HCT116 (cell line): ENCODE data around the gene CXorf65.

Experiments
- ELF1 ChIP-seq: IDR thresholded peaks from 2 replicates; pipeline ENCODE4 v1.6.1; 2012; ENCODE audit warnings: low read depth, borderline replicate concordance
- EZH2phosphoT487 ChIP-seq: fragments of 200-600 bp; IDR thresholded peaks from 2 replicates; pipeline ENCODE4 v1.6.1; 2018; ENCODE audit warnings: antibody characterized with exemption, borderline replicate concordance
- POLR2A ChIP-seq: IDR thresholded peaks from 2 replicates; pipeline ENCODE4 v1.7.0; 2011; ENCODE audit warnings: borderline replicate concordance; ENCODE audit not compliant: insufficient read depth, insufficient read length; ENCODE audit errors: extremely low read depth
- POLR2AphosphoS5 ChIP-seq: IDR thresholded peaks from 2 replicates; pipeline ENCODE4 v1.6.1; 2011; ENCODE audit warnings: mild to moderate bottlenecking, low read depth, low read length, moderate library complexity
- RAD21 ChIP-seq: IDR thresholded peaks from 2 replicates; pipeline ENCODE4 v1.6.1; 2012; ENCODE audit warnings: low read depth, mild to moderate bottlenecking
- TF ChIP-seq, protein P1 (sequence below), 3 experiments: fragments of 200-600 bp in 1 of 3; sonication (generic) in 1 of 3; IDR thresholded peaks in 2 of 3; conservative IDR thresholded peaks in 1 of 3; 2 replicates each; pipeline ENCODE4 v1.5.1; 2012 to 2017; ENCODE audit warnings: low read depth in 2 of 3, low read length in 2 of 3, antibody characterized with exemption in 1 of 3, borderline replicate concordance in 1 of 3, control low read depth in 1 of 3, mild to moderate bottlenecking in 1 of 3, mixed read lengths in 1 of 3, mixed run types in 1 of 3, moderate library complexity in 1 of 3; ENCODE audit not compliant: insufficient read depth in 1 of 3
- TF ChIP-seq, protein P2 (sequence below): IDR thresholded peaks from 2 replicates; pipeline ENCODE4 v1.6.1; 2012; ENCODE audit warnings: low read depth
- TF ChIP-seq, protein P3 (sequence below): IDR thresholded peaks from 2 replicates; pipeline ENCODE4 v1.6.1; 2011; ENCODE audit warnings: mild to moderate bottlenecking, low read length, moderate library complexity; ENCODE audit not compliant: insufficient replicate concordance; ENCODE audit errors: extremely low read depth

DNA sequence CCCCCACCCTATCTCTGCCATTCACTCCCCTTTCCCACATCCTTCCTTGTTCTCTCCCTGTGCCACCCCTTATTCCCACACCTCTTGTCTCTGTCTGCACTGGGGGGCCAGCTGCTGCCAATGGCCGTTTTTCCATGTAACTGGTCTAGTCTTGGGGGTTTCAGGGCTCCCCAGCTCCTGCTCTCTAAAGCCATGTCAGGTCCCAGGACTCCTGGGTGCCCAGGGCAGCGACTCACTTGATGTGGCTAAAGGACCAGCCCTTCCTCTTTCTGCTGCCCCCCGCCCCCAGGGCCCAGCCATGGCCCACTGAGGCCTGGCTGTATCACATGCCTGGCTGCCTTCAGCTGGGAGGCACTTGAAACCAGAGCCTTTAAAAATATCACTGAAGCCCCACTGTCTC is 48.1 kb upstream of the CXorf65 start:
- TF ChIP-seq POLR2A (no peak), EZH2phosphoT487 (no peak), POLR2AphosphoS5 (no peak), RAD21 (no peak), ELF1 (no peak)
- TF ChIP-seq, protein P1, sequence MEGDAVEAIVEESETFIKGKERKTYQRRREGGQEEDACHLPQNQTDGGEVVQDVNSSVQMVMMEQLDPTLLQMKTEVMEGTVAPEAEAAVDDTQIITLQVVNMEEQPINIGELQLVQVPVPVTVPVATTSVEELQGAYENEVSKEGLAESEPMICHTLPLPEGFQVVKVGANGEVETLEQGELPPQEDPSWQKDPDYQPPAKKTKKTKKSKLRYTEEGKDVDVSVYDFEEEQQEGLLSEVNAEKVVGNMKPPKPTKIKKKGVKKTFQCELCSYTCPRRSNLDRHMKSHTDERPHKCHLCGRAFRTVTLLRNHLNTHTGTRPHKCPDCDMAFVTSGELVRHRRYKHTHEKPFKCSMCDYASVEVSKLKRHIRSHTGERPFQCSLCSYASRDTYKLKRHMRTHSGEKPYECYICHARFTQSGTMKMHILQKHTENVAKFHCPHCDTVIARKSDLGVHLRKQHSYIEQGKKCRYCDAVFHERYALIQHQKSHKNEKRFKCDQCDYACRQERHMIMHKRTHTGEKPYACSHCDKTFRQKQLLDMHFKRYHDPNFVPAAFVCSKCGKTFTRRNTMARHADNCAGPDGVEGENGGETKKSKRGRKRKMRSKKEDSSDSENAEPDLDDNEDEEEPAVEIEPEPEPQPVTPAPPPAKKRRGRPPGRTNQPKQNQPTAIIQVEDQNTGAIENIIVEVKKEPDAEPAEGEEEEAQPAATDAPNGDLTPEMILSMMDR (IDR thresholded peaks at IDR 0.05 in 2 of 3, conservative IDR thresholded peaks at IDR 0.05 in 1 of 3; ENCODE audit: borderline replicate concordance in 1 of 3, insufficient read depth in 1 of 3, low read depth in 2 of 3, low read length in 2 of 3): no peak
- TF ChIP-seq, protein P2, sequence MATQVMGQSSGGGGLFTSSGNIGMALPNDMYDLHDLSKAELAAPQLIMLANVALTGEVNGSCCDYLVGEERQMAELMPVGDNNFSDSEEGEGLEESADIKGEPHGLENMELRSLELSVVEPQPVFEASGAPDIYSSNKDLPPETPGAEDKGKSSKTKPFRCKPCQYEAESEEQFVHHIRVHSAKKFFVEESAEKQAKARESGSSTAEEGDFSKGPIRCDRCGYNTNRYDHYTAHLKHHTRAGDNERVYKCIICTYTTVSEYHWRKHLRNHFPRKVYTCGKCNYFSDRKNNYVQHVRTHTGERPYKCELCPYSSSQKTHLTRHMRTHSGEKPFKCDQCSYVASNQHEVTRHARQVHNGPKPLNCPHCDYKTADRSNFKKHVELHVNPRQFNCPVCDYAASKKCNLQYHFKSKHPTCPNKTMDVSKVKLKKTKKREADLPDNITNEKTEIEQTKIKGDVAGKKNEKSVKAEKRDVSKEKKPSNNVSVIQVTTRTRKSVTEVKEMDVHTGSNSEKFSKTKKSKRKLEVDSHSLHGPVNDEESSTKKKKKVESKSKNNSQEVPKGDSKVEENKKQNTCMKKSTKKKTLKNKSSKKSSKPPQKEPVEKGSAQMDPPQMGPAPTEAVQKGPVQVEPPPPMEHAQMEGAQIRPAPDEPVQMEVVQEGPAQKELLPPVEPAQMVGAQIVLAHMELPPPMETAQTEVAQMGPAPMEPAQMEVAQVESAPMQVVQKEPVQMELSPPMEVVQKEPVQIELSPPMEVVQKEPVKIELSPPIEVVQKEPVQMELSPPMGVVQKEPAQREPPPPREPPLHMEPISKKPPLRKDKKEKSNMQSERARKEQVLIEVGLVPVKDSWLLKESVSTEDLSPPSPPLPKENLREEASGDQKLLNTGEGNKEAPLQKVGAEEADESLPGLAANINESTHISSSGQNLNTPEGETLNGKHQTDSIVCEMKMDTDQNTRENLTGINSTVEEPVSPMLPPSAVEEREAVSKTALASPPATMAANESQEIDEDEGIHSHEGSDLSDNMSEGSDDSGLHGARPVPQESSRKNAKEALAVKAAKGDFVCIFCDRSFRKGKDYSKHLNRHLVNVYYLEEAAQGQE: no peak
- TF ChIP-seq, protein P3, sequence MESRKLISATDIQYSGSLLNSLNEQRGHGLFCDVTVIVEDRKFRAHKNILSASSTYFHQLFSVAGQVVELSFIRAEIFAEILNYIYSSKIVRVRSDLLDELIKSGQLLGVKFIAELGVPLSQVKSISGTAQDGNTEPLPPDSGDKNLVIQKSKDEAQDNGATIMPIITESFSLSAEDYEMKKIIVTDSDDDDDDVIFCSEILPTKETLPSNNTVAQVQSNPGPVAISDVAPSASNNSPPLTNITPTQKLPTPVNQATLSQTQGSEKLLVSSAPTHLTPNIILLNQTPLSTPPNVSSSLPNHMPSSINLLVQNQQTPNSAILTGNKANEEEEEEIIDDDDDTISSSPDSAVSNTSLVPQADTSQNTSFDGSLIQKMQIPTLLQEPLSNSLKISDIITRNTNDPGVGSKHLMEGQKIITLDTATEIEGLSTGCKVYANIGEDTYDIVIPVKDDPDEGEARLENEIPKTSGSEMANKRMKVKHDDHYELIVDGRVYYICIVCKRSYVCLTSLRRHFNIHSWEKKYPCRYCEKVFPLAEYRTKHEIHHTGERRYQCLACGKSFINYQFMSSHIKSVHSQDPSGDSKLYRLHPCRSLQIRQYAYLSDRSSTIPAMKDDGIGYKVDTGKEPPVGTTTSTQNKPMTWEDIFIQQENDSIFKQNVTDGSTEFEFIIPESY: no peak
